H1 (cell line): ENCODE measurements around the gene BBC3. TPM values are rescaled to one million over a fixed set of nuclear protein-coding genes. Genes with fewer than 3 reads are reported as not detected.
"Not testable (repeated sequence)": the region's sequence is repeated elsewhere in the genome, so short reads cannot be mapped to it uniquely, and the experiment has no call there.

Source experiments
- CTCF ChIA-PET: fragments of 300-600 bp; sonication (Branson Sonifier 250); formaldehyde crosslinking; loops from one replicate; lab custom pipeline; 2021; ENCODE audit not compliant: partially characterized antibody; lab: Charles Lee
- POLR2A ChIA-PET: fragments of 300-600 bp; sonication (Branson Sonifier 250); formaldehyde crosslinking; loops from one replicate; lab custom pipeline; 2021; ENCODE audit warnings: inconsistent platforms; ENCODE audit not compliant: partially characterized antibody; lab: Charles Lee
- DNase-seq, 2 experiments: peaks; one replicate each; pipeline versions ENCODE4 v3.0.0 to v3.0.0-alpha.2; 2010 to 2022; ENCODE audit warnings: low spot score in 2 of 2, low read depth in 1 of 2, mixed read lengths in 1 of 2
- FAIRE-seq: peaks from 2 replicates; lab custom pipeline; 2011; peaks lifted over from hg19 to GRCh38; lab: Jason Lieb, UNC
- H2AFZ ChIP-seq: 2 replicates; pipeline ENCODE4 v1.8.1; 2012; ENCODE audit warnings: low read length, inconsistent platforms
- H2AK5ac ChIP-seq: 2 replicates; pipeline ENCODE4 v1.6.1; 2013; ENCODE audit warnings: low read depth, low read length
- H2BK120ac ChIP-seq: replicated peaks from 2 replicates; pipeline ENCODE3; 2013; ENCODE audit warnings: low read depth, low read length, inconsistent platforms
- H2BK12ac ChIP-seq: 2 replicates; pipeline ENCODE4 v1.6.1; 2013; ENCODE audit warnings: low read depth, low read length
- H2BK15ac ChIP-seq: 2 replicates; pipeline ENCODE4 v1.6.1; 2013; ENCODE audit warnings: low read length
- H2BK20ac ChIP-seq: 2 replicates; pipeline ENCODE4 v1.6.1; 2013; ENCODE audit warnings: low read length
- H2BK5ac ChIP-seq: 2 replicates; pipeline ENCODE4 v1.6.1; 2013; ENCODE audit warnings: low read depth, low read length
- H3K14ac ChIP-seq: 2 replicates; pipeline ENCODE4 v1.6.1; 2013; ENCODE audit warnings: inconsistent platforms; ENCODE audit not compliant: insufficient read length
- H3K18ac ChIP-seq: 2 replicates; pipeline ENCODE4 v1.6.1; 2013; ENCODE audit warnings: low read length; ENCODE audit errors: extremely low read depth
- H3K23ac ChIP-seq: 2 replicates; pipeline ENCODE4 v1.6.1; 2013; ENCODE audit warnings: inconsistent platforms; ENCODE audit not compliant: insufficient read length
- H3K23me2 ChIP-seq: 2 replicates; pipeline ENCODE4 v1.6.1; 2013; ENCODE audit warnings: low read depth, low read length
- H3K27ac ChIP-seq: 2 replicates; pipeline ENCODE4 v1.6.1; 2011; ENCODE audit warnings: low read depth, low read length, inconsistent platforms
- H3K27me3 ChIP-seq, 4 experiments: replicated peaks in 1 of 4; 1 replicate in 1 of 4; 2 replicates in 3 of 4; pipeline versions ENCODE4 v1.6.1 to v1.8.1; 2011 to 2013; ENCODE audit warnings: low read length in 3 of 4, mild to moderate bottlenecking in 3 of 4, inconsistent platforms in 2 of 4, mixed read lengths in 2 of 4, moderate library complexity in 1 of 4; ENCODE audit not compliant: control insufficient read depth in 3 of 4, insufficient read depth in 3 of 4; ENCODE audit errors: extremely low read depth in 1 of 4
- H3K36me3 ChIP-seq, 4 experiments: 2 replicates each; pipeline versions ENCODE4 v1.6.1 to v1.8.1; 2011 to 2013; ENCODE audit warnings: mild to moderate bottlenecking in 4 of 4, low read length in 3 of 4, moderate library complexity in 2 of 4, control low read depth in 1 of 4, inconsistent platforms in 1 of 4; ENCODE audit not compliant: insufficient read depth in 4 of 4, control insufficient read depth in 2 of 4
- H3K4ac ChIP-seq: replicated peaks from 2 replicates; pipeline ENCODE3; 2013; ENCODE audit warnings: low read length, low read depth, mixed read lengths, inconsistent platforms; ENCODE audit not compliant: insufficient read length
- H3K4me1 ChIP-seq, 4 experiments: replicated peaks in 1 of 4; 1 replicate in 1 of 4; 2 replicates in 3 of 4; pipeline versions ENCODE4 v1.6.1 to v1.8.1; 2011 to 2013; ENCODE audit warnings: low read length in 3 of 4, inconsistent platforms in 2 of 4, mixed read lengths in 1 of 4; ENCODE audit not compliant: insufficient read depth in 4 of 4, control insufficient read depth in 3 of 4
- H3K4me2 ChIP-seq, 2 experiments: 2 replicates each; pipeline versions ENCODE4 v1.6.1 to v1.8.1; 2011 to 2013; ENCODE audit warnings: low read depth in 2 of 2, low read length in 2 of 2, control low read depth in 1 of 2, inconsistent platforms in 1 of 2, mild to moderate bottlenecking in 1 of 2; ENCODE audit not compliant: insufficient read depth in 1 of 2
- H3K4me3 ChIP-seq, 4 experiments: fragments of 200-600, 300-600 bp in 1 of 4; sonication (generic), shearing (Covaris generic), sonication (Bioruptor Twin) in 1 of 4; 2 replicates each; pipeline versions ENCODE4 v1.5.1 to v1.8.1; 2011 to 2016; ENCODE audit warnings: low read length in 4 of 4, low read depth in 3 of 4, control low read depth in 2 of 4, inconsistent platforms in 2 of 4, mild to moderate bottlenecking in 2 of 4, mixed read lengths in 1 of 4, moderate library complexity in 1 of 4; ENCODE audit not compliant: insufficient read depth in 2 of 4; ENCODE audit errors: extremely low read depth in 1 of 4
- H3K56ac ChIP-seq: replicated peaks from 2 replicates; pipeline ENCODE3; 2013; ENCODE audit warnings: low read depth, mild to moderate bottlenecking, mixed read lengths, low read length, inconsistent platforms; ENCODE audit not compliant: insufficient read length
- H3K79me1 ChIP-seq: 2 replicates; pipeline ENCODE4 v1.6.1; 2013; ENCODE audit warnings: low read depth, low read length, control low read depth
- H3K79me2 ChIP-seq, 2 experiments: 2 replicates each; pipeline versions ENCODE4 v1.6.1 to v1.8.1; 2012 to 2013; ENCODE audit warnings: low read length in 2 of 2, mild to moderate bottlenecking in 2 of 2, inconsistent platforms in 1 of 2; ENCODE audit not compliant: insufficient read depth in 2 of 2, control insufficient read depth in 1 of 2
- H3K9ac ChIP-seq, 4 experiments: replicated peaks in 1 of 4; 1 replicate in 1 of 4; 2 replicates in 3 of 4; pipeline versions ENCODE4 v1.6.1 to v1.8.1; 2011 to 2013; ENCODE audit warnings: low read depth in 3 of 4, low read length in 3 of 4, control low read depth in 2 of 4, mild to moderate bottlenecking in 2 of 4, moderate library complexity in 2 of 4, inconsistent platforms in 1 of 4; ENCODE audit errors: extremely low read depth in 1 of 4
- H3K9me3 ChIP-seq, 2 experiments: 2 replicates each; pipeline versions ENCODE4 v1.6.1 to v1.8.1; 2012 to 2013; ENCODE audit warnings: mild to moderate bottlenecking in 2 of 2, moderate library complexity in 2 of 2, control low read depth in 1 of 2, inconsistent platforms in 1 of 2, low read depth in 1 of 2, low read length in 1 of 2, mixed read lengths in 1 of 2; ENCODE audit not compliant: insufficient read depth in 2 of 2
- H4K20me1 ChIP-seq, 2 experiments: replicated peaks in 1 of 2; 2 replicates each; pipeline versions ENCODE3 to v1.8.1; 2011 to 2013; ENCODE audit warnings: inconsistent platforms in 2 of 2, low read length in 2 of 2, mild to moderate bottlenecking in 1 of 2; ENCODE audit not compliant: insufficient read depth in 2 of 2, control insufficient read depth in 1 of 2
- H4K5ac ChIP-seq: 2 replicates; pipeline ENCODE4 v1.6.1; 2013; ENCODE audit warnings: low read length, low read depth, mixed read lengths, inconsistent platforms; ENCODE audit not compliant: insufficient read length
- H4K8ac ChIP-seq: 2 replicates; pipeline ENCODE4 v1.8.0; 2013; ENCODE audit warnings: mild to moderate bottlenecking, moderate library complexity, low read length, inconsistent platforms; ENCODE audit not compliant: insufficient read depth; ENCODE audit errors: extremely low read depth
- H4K91ac ChIP-seq: replicated peaks from 2 replicates; pipeline ENCODE3; 2013; ENCODE audit warnings: low read length, mixed read lengths, inconsistent platforms; ENCODE audit not compliant: insufficient read length
- BRCA1 ChIP-seq: IDR thresholded peaks from 2 replicates; pipeline ENCODE4 v1.6.1; 2012; ENCODE audit warnings: low read depth, low read length, improper control_type of control experiment
- CBX5 ChIP-seq: fragments of 300-800, 300-1000 bp; sonication (generic); IDR thresholded peaks from 2 replicates; pipeline ENCODE4 v1.7.1; 2016; ENCODE audit warnings: antibody characterized with exemption, low read length, low read depth
- CTBP2 ChIP-seq: IDR thresholded peaks from 2 replicates; pipeline ENCODE4 v1.7.0; 2011; ENCODE audit warnings: borderline replicate concordance, mild to moderate bottlenecking, moderate library complexity, mixed read lengths, low read length; ENCODE audit not compliant: insufficient read depth, insufficient read length
- GTF2F1 ChIP-seq: IDR thresholded peaks from 2 replicates; pipeline ENCODE4 v1.6.1; 2012; ENCODE audit warnings: low read depth, low read length, improper control_type of control experiment, borderline replicate concordance
- SAP30 ChIP-seq: fragments of 300-600 bp; sonication (generic); IDR thresholded peaks from 2 replicates; pipeline ENCODE4 v1.7.1; 2012; ENCODE audit warnings: low read length, moderate library complexity, mild to moderate bottlenecking, inconsistent platforms; ENCODE audit not compliant: insufficient read depth, insufficient replicate concordance
- WGBS, 2 experiments: shearing (Covaris generic) in 1 of 2; methylation state at CpG; one replicate each; pipeline versions ENCODE4 v1.1.6 to v1.1.7; 2013 to 2015; ENCODE audit warnings: low lambda C conversion rate in 2 of 2, mixed read lengths in 2 of 2, inconsistent platforms in 1 of 2, low coverage in 1 of 2, missing lambda C conversion rate in 1 of 2; ENCODE audit not compliant: insufficient replicate concordance in 2 of 2, insufficient coverage in 1 of 2, insufficient read length in 1 of 2; ENCODE audit errors: extremely low coverage in 1 of 2, missing lambda C conversion rate in 1 of 2; 5-methylcytosine and 5-hydroxymethylcytosine counted together
- polyA plus RNA-seq, 7 experiments: library from polyadenylated mRNA; depleted of rRNA in 3 of 7; stranded (reverse) in 5 of 7; unstranded in 2 of 7; fragments of >200 nt in 5 of 7; fragments of 200-250 nt in 2 of 7; gene quantifications; 1 replicate in 5 of 7; 2 replicates in 1 of 7; 4 replicates in 1 of 7; pipeline versions ENCODE4 v1.2.1 to v1.2.3, GENCODE V29; 2011 to 2013; ENCODE audit warnings: missing spikeins in 2 of 7, mixed read lengths in 2 of 7
- total RNA-seq: library from RNA; stranded (reverse); fragmentation: NEBNext Ultra II Directional; extraction: Animal tissue kit (Norgen Biotek cat#: 25700); gene quantifications from 2 replicates; pipeline ENCODE4 v1.2.1, GENCODE V29; 2021
- TF ChIP-seq, protein P1 (sequence below): IDR thresholded peaks from 2 replicates; pipeline ENCODE4 v1.6.1; 2012; ENCODE audit warnings: low read length, inconsistent platforms

Gene BBC3
- total and polyA plus RNA-seq, 2 of the 8 experiments (the other 6 are each of a cell fraction or from before 2014, with no cell fraction given), result 13.2 to 21.6 TPM

DNA sequence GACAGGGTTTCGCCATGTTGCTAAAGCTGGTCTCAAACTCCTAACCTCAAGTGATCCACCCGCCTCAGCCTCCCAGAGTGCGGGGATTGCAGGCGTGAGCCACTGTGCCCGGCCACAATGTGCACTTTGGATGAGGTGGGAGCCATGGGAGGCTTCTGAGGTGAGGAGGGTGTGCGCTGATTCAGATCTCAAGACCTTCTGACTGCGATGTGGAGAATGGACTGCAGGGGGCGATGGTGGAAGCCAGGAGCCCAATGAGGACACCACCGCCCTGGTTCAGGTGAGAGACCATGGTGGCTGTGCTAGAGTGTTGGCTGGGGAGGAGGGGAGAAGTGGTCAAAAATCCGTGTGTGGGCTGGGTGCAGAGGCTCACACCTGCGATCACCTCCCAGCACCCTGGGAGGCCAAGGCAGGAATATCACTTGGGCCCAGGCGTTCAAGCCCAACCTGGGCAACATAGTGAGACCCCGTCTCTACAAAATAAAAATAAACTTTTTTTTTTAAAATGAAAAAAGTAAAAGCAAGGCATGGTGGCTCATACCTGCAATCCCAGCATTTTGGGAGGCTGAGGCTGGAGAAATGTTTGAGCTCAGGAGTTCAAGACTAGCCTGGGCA lies 49.3 kb upstream of the BBC3 start (continued):
- TF ChIP-seq CTBP2 (no peak), CBX5 (no peak), GTF2F1 (no peak), BRCA1 (no peak), SAP30 (no peak)
- TF ChIP-seq, protein P1, sequence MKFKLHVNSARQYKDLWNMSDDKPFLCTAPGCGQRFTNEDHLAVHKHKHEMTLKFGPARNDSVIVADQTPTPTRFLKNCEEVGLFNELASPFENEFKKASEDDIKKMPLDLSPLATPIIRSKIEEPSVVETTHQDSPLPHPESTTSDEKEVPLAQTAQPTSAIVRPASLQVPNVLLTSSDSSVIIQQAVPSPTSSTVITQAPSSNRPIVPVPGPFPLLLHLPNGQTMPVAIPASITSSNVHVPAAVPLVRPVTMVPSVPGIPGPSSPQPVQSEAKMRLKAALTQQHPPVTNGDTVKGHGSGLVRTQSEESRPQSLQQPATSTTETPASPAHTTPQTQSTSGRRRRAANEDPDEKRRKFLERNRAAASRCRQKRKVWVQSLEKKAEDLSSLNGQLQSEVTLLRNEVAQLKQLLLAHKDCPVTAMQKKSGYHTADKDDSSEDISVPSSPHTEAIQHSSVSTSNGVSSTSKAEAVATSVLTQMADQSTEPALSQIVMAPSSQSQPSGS, result 0 out of 2 replicates have a peak, but pooled peaks have one; percentile 32

DNA sequence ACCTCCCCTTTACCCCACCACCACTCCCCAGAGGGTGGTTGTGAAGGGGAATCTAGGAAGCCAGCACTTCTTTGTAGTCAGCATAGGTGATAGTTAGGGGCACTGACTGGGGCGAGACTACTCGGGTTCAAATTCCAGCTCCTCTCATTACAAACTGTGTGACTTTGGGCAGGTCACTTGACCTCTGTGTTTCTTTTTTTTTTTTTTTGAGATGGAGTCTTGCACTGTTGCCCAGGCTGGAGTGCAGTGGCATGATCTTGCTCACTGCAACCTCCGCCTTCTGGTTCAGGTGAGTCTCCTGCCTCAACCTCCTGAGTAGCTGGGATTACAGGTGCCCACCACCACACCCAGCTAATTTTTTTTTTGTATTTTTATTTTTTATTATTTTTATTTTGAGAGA lies 45.5 kb upstream of the BBC3 start:
- not testable (repeated sequence) for H3K56ac ChIP-seq, H3K14ac ChIP-seq, H3K36me3 ChIP-seq, H4K91ac ChIP-seq, H3K4me2 ChIP-seq, H3K18ac ChIP-seq, H4K8ac ChIP-seq, FAIRE-seq, H3K9ac ChIP-seq, H3K23ac ChIP-seq, H3K79me2 ChIP-seq, H3K9me3 ChIP-seq, H2BK20ac ChIP-seq, H4K20me1 ChIP-seq, H2AK5ac ChIP-seq, H3K4ac ChIP-seq, H3K27ac ChIP-seq, H3K79me1 ChIP-seq, DNase-seq, H2BK12ac ChIP-seq, H4K5ac ChIP-seq, H2BK120ac ChIP-seq, H3K4me3 ChIP-seq, H2AFZ ChIP-seq, H2BK5ac ChIP-seq
- H3K4me1 ChIP-seq, result peaks cover 0 to 17% (median 8%) of the 10 kb centered on the region in 4 experiments; a peak in 6 of 7 replicates
- H3K27me3 ChIP-seq, result peaks cover 0 to 10% (median 6%) of the 10 kb centered on the region in 4 experiments; a peak in 5 of 7 replicates
- POLR2A ChIA-PET, result interaction anchor here (0.6 to 3.6 kb wide), 5 partner anchors 16 to 50 kb away, joined by 4 to 29 read pairs (median 6); partner anchors contain the start of gene CCDC9
- H3K23me2 ChIP-seq, result peaks cover 25% of the 10 kb centered on the region
- 93% methylated on average over 3 of the region's 3 CpGs; no CpG with 5 or more reads in 1 of the 2 experiments for WGBS, 2 experiments
- H2BK15ac ChIP-seq, result peak overlapping the region; percentile 53; the same call in 1 of the 2 replicates
- CTCF ChIA-PET, result interaction anchor here (0.8 to 2.4 kb wide), 5 partner anchors 8 to 151 kb away, joined by 3 to 17 read pairs (median 5); no protein-coding TSS in a partner anchor
